ENCODE results near the gene ZNF180.
A peak's percentile ranks its signal among the peaks of the same experiment; 100 is the strongest.
"Not testable (repeated sequence)": the region's sequence is repeated elsewhere in the genome, so short reads cannot be mapped to it uniquely, and the experiment has no call there.

ZNF180 gene

DNA sequence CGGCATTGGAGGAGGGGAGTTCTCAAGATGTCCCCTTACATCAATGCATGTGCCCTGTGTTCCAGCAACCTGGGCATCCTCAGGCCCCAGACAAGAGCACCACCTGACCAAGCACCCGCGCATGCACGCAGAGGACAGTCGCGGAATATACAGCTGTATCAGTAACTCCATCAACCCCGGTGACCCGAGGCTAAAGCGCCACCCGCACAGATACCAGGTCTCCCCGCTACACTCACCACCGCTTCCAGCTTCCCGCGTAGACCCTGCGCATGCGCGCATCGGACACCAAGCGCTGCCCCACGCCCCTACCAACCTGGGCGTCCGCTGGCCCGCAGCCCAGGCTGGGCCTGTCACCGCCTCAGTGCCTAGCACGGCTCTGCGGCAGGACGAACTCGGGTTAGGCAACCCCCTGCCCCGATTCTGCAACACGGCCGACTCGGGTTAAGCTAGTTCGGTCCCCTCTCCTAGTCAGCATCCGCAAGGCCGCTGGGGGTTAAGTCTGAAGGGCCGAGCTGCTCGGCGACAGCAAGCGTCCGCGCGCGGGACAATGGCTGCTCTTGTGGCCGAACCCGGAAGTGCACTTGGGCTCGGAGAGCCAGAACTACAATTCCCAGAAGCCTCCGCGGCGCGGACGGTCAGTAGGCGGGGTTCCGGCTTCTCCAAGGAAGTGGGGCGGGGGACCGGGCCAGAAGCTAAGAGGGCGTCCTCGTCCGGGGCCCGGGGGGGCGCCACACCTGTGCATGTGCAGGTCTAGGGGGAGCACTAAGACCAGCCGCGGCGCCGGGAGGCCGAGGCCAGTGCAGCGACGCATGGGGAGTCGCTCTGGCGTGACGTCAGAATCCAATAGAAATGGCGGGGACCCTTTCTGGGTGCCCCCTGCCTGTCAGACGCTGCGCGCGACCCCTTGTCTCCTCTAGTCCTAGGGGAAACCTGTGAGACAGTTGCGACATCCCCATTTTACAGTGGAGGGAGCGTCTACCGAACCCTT, at the start of gene ZNF180:
Gene ZNF180, minus strand, starts transcription at position 561 of the 988 bp plus-strand sequence. CDS start 3,188 bp downstream, outside the sequence.
- peak; percentile 98 for DNase-seq

DNA sequence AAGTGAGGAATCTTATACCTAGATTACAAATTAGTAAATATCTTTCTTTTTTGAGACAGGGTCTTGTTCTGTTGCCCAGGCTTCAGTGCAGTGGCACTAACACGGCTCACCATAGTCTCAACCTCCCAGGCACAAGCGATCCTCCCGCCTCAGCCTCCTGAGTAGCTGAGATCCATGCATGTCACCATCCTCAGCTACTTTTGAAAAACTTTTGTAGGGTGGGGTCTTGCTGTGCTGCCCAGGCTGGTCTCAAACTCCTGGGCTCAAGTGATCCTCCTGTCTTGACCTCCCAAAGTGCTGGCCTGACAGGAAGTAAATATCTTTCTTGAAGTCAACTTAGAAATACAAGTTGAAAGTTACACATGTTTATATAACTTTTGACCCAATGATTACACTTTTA, 49.2 kb upstream of the ZNF180 start:
- no peak for DNase-seq

DNA sequence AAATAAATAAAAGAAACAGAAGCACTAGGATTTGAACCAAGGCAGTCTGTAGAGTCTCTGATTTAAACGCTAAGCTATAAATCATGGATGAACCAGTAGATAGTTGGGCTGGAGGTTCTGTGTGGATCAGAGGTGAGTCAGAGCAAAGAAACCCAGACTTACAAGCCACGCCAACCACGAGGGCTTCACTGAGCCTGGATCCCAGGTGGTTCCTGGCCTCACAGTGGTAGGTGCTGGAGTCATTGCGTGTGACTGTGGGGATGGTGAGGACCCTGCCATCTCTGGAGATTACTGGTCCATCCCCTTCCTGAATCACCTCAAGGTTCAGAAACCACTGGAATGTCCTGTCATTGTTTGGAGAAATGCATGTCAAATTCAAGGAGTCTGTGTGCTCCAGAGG, 48.4 kb upstream of the ZNF180 start:
- no peak for DNase-seq

DNA sequence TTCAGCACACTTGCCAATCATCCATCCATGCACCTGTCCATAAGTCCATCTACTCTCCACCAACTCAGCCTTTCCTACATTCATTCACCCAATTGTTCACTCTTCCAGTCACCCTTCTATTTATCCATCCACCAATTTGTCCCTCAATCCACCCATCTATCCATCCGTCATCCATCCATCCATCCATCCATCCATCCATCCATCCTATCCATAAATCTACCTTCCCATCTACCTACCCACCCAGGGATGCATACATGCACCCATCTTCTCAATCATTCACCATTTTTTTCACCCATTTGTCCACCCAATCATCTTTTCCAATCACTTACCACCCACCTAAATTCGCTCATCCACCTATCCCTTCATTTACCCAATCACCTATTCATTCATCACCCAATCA, 43.7 kb upstream of the ZNF180 start:
- DNase-seq = no peak

DNA sequence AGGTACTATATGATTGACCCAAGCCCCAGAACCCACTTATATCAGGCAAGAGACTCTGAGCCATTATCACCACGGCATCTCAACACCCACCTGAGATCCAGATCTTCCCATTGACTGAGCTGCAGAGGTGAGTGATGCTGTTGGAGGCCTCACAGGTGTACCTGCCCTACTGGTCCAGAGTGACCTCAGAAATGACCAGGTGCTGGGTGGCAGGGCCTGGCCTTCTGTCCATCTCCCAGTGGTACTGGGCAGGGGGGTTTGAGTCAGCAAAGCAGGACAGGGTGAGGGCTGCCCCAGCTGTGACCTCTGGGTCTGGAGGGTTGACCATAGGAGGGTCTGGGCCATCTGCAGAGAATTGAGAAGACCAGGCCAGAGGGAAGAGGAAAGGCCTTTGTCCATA, 42.3 kb upstream of the ZNF180 start:
- DNase-seq = no peak

GRCh38 chr19:44540736-44541135, 40.4 kb upstream of the ZNF180 start:
- no peak for DNase-seq

GRCh38 chr19:44539991-44540390, 39.7 kb upstream of the ZNF180 start:
- no peak for DNase-seq

DNA sequence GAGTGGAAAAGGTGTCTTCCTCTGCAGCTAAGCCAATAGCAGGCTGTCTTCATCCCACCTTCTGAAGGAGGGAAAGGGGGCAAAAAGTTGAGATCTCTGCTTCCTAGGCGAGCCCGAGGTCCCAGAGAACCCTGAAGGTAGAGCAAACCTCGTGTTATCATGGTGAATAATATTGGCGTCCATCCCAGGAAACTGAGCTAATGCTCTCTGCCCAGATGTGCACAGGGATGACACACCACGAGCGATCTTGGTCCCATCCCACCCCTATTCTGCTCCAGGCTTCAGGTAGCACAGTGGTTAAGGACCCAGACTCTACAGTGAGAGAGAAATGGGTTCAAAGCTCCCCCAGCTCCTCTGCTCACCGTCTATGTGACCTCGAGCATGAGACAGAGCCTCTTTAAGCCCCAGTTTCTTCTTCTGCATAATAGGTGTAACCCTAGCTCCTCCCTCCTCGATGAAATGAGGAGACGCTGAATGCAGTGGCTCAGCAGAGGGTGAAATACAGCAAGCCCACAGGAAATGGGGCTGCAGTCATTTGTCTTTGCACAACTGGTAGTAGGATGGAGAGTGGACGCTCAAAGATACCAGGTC, 39.0 kb upstream of the ZNF180 start:
- DNase-seq = no peak

DNA sequence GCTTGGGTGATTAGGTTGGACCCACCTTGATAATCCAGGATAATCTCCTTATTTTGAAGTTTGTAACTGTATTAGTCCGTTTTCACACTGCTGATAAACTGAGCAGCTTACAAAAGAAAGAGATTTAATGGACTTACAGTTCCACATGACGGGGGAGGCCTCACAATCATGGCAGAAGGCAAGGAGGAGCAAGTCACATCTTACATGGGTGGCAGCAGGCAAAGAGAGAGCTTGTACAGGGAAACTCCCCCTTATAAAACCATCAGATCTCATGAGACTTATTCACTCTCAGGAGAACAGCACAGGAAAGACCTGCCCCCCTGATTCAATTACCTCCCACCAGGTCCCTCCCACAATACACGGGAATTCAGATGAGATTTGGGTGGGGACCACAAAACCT, 35.0 kb upstream of the ZNF180 start:
- not testable (repeated sequence) for DNase-seq

DNA sequence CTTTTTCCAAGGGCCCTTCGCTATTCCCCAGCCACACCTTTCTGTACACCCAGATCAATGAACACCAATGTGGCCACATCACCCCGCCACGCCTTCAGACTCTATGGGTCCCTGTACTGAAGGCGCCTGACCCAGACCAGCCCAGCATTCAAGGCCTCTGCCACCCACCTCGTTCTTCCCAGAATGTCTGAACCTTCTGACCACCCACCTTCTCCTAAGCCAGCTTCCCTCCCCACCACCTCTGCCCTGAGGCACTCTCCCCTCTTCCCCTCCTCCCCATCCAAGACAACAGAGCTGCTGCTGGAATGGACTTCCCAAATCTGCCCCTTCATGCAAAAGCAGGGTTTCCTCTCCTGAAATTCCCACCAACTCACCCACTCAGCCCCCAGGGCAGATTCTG, 32.5 kb upstream of the ZNF180 start:
- DNase-seq = no peak

DNA sequence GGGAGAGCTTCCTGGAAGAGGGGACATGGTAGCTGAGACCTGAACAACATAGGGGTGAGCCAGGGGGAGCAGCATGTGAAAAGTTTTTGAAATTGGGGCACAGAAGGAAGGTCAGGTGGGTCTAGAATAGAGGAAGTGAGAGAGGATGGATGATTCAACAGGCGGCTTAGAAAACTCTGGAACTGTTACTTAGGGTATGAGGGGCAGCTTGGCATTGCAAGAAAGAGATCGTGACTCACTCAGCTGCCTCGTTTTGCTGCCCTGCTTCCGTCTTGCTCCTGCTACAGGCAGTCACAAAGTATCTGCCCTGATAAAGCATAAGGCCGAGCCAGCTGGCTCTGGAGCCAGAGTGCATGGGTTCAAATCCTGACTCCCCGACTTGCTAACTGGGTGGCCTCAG, 30.5 kb upstream of the ZNF180 start:
- DNase-seq = no peak

DNA sequence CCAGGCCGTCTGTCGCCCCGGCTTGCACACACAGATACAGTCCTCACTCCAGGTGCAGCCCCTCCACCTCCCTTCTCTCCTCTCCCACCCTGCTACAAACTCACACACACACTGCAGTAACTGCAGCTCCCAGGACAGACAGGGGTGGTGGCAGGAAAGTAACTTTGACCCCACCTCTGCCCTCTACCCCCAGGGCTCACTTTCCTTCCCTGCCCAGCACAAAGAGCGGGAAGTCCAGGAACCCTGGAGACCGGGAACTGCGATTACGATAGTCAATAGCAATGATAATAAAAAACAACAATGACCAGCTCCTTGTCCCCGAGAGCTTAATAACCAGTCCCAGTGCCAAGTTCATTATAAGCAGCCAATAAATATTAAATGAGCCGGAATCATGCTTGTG, 29.2 kb upstream of the ZNF180 start, which contains the start of gene CEACAM20:
Gene CEACAM20, minus strand, starts transcription at position 140 of the 400 bp plus-strand sequence. CDS start 166 bp downstream, outside the sequence.
- DNase-seq = no peak

GRCh38 chr19:44527554-44527953, 27.2 kb upstream of the ZNF180 start:
- no peak for DNase-seq

- DNase-seq = peak; percentile 8
These were observed 25.6 kb upstream of the ZNF180 start for GRCh38 chr19:44525721-44526430.

- DNase-seq = no peak
These were observed 21.0 kb upstream of the ZNF180 start for GRCh38 chr19:44521370-44521769.

GRCh38 chr19:44517146-44517545, 16.8 kb upstream of the ZNF180 start:
- DNase-seq = no peak

- DNase-seq = no peak
These were observed 15.6 kb upstream of the ZNF180 start for GRCh38 chr19:44515907-44516306.

GRCh38 chr19:44515031-44515430, 14.7 kb upstream of the ZNF180 start:
- no peak for DNase-seq

DNA sequence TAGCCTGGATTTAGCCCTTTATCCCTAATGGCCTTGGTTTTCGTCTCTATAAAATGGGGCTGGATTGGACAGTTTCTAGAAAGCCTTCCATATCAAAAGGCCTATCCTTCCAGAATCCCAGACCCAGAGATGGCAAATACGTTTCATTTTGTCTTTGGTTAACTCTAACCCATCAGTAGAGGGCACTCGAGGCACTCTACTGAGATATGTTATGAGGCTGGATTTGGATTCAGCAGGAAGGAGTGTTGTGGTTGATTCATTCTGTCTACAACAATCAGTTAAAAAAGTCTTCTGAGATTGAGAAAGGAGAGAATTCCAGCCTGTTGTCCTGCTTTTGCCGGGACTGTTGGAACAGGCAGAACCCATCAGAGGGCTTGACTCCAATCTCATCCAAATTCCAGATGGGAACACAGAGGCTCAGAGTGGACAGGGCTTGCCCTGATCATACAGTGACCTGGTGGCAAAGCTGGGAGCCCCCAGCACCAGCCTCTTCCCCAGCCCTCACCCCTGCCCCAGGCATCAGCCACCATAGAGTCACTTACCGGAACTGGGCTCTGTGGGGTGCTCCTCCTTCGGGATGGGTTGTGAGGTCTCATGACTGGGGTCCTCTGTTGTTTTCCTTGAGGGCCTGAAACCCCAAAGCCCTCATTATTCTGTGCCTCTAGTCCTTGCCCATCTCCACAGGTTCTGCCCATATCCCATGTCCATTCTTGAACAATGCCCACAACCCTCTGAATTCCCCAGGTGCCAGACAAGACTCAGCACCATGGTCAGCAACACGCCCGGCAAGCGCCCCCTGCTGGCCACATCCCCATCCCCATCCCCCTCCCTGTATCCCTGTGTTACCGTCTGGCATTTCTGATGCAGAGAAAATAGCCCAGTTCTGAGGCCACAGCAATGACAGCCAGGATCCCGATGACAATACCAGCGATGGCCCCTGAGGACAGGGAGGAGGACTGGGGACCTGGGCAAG, 12.3 kb upstream of the ZNF180 start:
- DNase-seq = peak; percentile 81

DNA sequence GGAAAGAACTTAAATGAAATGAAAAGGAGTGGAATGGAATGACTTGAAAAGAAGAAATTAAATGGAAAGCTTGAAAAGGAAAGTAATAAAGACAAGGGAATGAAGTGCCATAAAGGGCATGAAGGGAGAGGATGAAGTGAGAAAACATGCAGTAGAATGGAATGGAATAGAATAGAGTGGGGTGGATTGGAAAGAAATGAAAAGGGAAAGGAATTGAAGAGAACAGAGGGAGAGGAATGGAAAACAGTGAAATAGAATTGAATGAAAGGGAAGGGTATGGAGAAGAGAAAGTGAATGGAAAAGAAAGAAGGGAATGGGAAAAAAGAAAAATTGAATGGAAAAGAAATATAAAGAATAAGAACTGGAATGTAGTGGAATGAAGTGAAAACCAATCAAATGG, 9.2 kb upstream of the ZNF180 start:
- no peak for DNase-seq

DNA sequence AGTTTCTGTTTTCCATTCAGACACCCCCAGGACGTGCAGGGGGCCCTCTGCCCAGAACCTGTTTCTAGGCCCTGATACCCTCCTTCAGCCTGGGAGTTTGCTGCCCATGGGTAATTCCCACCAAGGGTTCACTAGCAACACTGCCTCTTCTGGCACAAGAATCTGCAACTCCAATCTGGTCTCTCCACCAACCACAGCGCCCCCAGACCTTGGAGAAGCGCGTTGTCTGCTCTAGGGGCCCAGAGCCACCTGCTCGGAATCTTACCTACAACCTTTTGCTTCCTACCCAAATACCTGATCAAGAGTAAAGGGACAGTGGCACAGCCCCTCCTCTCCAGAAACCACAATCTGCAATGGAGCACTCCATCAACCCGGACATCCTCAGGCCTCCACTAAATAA, 763 bp downstream of the ZNF180 start:
- DNase-seq = no peak

GRCh38 chr19:44498988-44499387, 1.3 kb downstream of the ZNF180 start:
- no peak for DNase-seq
